ENCODE measurements around the gene FBXL15. TPM values are rescaled to one million over a fixed set of nuclear protein-coding genes. Genes with fewer than 3 reads are reported as not detected.
A peak's percentile ranks its signal among the peaks of the same experiment; 100 is the strongest.

FBXL15 gene
- total RNA-seq, 1 donor from 2014 or later: 8.6 TPM

DNA sequence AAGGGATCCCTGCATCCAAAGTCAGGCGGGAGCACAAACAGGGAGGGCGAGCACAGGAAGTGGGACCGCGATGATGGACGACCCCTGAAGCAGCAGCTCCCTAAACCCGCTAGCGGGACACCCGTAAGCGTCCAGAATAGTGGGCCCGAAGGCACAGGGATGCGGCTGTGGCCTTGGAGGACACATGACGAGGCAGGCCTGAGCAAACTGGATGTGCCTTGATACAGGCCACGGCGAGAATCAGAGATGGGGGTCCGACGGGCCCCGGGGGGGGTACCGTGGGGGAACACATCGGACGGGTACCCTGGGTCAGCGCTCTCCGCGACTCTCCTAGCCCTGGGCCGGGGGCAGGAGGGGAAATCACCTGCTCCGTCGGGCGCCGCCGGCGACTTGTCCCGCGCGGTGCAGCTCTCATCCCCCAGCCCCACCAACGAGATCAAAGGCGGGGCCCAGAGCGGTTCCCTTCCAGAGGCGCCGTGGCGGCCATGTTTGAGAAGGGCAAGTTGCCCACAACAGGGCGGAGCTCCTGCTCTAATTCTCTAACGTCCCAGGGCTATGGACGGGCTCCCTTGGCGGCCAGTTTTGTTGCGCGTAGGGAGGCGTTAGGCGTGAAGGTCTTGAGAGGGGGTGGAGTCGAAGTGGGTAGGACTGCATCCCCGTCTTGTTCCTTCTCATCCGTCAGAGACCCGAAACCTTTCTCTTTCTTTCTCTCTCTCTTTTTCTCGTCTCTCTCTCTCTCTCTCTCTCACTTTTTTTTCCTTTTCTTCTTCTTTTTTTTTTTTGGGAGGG, 11.7 kb downstream of the FBXL15 start, which contains the start of gene CUEDC2:
TSS of gene CUEDC2 (minus strand) at position 413 of the 789 bp plus-strand sequence. CDS start 7,386 bp downstream, outside the sequence.
- Histone ChIP-seq H3K9me3 (ENCODE audit: insufficient read depth, low read depth, low read length) (no peaks in the 10 kb centered on the region), H3K4me1 (ENCODE audit: insufficient read depth, low read length) (peaks cover 18% of the 10 kb centered on the region), H3K79me2 (ENCODE audit: insufficient read depth, low read length) (peaks cover 12% of the 10 kb centered on the region), H3K36me3 (ENCODE audit: insufficient read depth, low read length) (no peaks in the 10 kb centered on the region), H4K20me1 (ENCODE audit: insufficient read depth, low read length) (peaks cover 8% of the 10 kb centered on the region), H3K27me3 (ENCODE audit: insufficient read depth, low read length) (no peaks in the 10 kb centered on the region), H3K4me2 (ENCODE audit: low read length) (peak within 1 kb of the TSS; percentile 96), H3K27ac (ENCODE audit: low read depth, low read length) (peak within 1 kb of the TSS; percentile 74), H3K9ac (ENCODE audit: low read length) (peak within 1 kb of the TSS; percentile 94), H2AFZ (ENCODE audit: low read depth, low read length) (peak within 1 kb of the TSS; percentile 94), H3K4me3 (ENCODE audit: insufficient read depth, low read depth, low read length) (peak within 1 kb of the TSS; percentile 93)
- no peaks in the 10 kb centered on the region for H3K9me3 Mint-ChIP-seq (ENCODE audit: unreplicated experiment)
- FAIRE-seq (peak; percentile 26), DNase-seq (ENCODE audit: low read depth) (peak; percentile 93)
- TF ChIP-seq EZH2 (IDR thresholded peaks at IDR 0.05; ENCODE audit: insufficient read depth, low read length): no peak
- no peak for TF ChIP-seq CTCF (IDR thresholded peaks at IDR 0.05; ENCODE audit: insufficient read depth, low read depth, low read length)
- H3K4me3 Mint-ChIP-seq (ENCODE audit: unreplicated experiment): peak within 1 kb of the TSS; percentile 95
- peaks cover 4% of the 10 kb centered on the region for H3K36me3 Mint-ChIP-seq (ENCODE audit: low read depth, unreplicated experiment)
- H3K27ac Mint-ChIP-seq (ENCODE audit: unreplicated experiment): peak within 1 kb of the TSS; percentile 91
- peaks cover 10% of the 10 kb centered on the region for H3K4me1 Mint-ChIP-seq (ENCODE audit: low read depth, unreplicated experiment)
- peaks cover 8% of the 10 kb centered on the region for H3K27me3 Mint-ChIP-seq (ENCODE audit: low read depth, unreplicated experiment)

DNA sequence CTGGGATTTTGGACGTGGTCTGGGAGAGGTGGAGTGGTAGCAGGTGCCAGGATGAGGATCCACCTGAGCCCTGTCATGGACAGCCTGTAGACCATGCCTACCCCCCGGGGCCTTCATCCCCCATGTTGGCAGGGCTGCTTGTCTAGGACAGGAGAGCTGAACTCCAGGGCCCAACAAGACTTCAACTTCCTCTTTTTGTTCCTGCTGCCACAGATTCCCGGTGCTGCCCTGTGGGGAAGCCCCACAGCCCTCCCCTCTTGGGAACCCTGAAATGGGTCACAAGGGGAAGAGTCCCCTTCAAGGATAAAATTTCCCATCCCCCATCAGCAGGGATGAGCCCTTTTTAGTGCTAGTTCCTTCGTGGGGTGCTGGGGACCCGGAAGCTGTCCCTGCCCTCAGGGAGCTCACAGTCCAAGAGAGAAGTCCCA, 13.0 kb downstream of the FBXL15 start:
- Histone ChIP-seq H3K27ac (ENCODE audit: low read depth, low read length) (no peak overlapping the region), H2AFZ (ENCODE audit: low read depth, low read length) (no peak overlapping the region), H3K36me3 (ENCODE audit: insufficient read depth, low read length) (no peaks in the 10 kb centered on the region), H3K27me3 (ENCODE audit: insufficient read depth, low read length) (no peaks in the 10 kb centered on the region), H3K9me3 (ENCODE audit: insufficient read depth, low read depth, low read length) (no peaks in the 10 kb centered on the region), H3K9ac (ENCODE audit: low read length) (no peak overlapping the region), H3K79me2 (ENCODE audit: insufficient read depth, low read length) (peaks cover 12% of the 10 kb centered on the region), H3K4me2 (ENCODE audit: low read length) (no peak overlapping the region), H3K4me1 (ENCODE audit: insufficient read depth, low read length) (peaks cover 18% of the 10 kb centered on the region), H3K4me3 (ENCODE audit: insufficient read depth, low read depth, low read length) (no peak overlapping the region), H4K20me1 (ENCODE audit: insufficient read depth, low read length) (peaks cover 4% of the 10 kb centered on the region)
- TF ChIP-seq CTCF (IDR thresholded peaks at IDR 0.05; ENCODE audit: insufficient read depth, low read depth, low read length) (no peak), EZH2 (IDR thresholded peaks at IDR 0.05; ENCODE audit: insufficient read depth, low read length) (no peak)
- Mint-ChIP-seq H3K9me3 (ENCODE audit: unreplicated experiment) (no peaks in the 10 kb centered on the region), H3K4me3 (ENCODE audit: unreplicated experiment) (no peak overlapping the region), H3K27ac (ENCODE audit: unreplicated experiment) (no peak overlapping the region), H3K4me1 (ENCODE audit: low read depth, unreplicated experiment) (peaks cover 10% of the 10 kb centered on the region), H3K27me3 (ENCODE audit: low read depth, unreplicated experiment) (peaks cover 10% of the 10 kb centered on the region), H3K36me3 (ENCODE audit: low read depth, unreplicated experiment) (no peaks in the 10 kb centered on the region)
- FAIRE-seq: no peak
- DNase-seq (ENCODE audit: low read depth): no peak
